Embryonic facial prominence (tissue), 1 donor: Measurements from ENCODE around the gene WNT10A.

ENCODE experiments used
- DNase-seq: peaks from one replicate; pipeline ENCODE4 v3.0.0-alpha.2; 2016; ENCODE audit errors: extremely low spot score

WNT10A gene

DNA sequence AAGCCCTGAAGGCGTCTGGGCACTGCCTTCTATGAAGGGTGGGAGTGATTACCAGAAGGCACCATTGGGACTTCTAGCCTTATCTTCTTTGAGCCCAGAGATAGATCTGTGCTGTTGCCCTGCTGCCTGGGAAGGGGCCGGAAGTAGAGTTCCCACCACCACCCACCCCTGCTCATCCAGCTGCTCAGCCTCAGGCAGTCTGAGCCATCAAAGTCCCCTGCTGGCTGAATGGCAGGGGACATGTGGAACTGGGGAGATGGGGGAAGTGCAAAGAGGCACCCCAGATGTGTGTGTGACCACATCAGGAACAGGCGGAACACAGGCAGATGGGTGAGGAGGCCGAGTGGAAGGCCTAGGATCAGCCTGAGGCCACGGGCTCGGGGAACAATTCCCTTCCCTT lies 3.3 kb upstream of the WNT10A start:
- no peak for DNase-seq

GRCh38 chr2:218877891-218878290 lies 2.8 kb upstream of the WNT10A start:
- no peak for DNase-seq

GRCh38 chr2:218878486-218878885 lies 2.2 kb upstream of the WNT10A start:
- no peak for DNase-seq

DNA sequence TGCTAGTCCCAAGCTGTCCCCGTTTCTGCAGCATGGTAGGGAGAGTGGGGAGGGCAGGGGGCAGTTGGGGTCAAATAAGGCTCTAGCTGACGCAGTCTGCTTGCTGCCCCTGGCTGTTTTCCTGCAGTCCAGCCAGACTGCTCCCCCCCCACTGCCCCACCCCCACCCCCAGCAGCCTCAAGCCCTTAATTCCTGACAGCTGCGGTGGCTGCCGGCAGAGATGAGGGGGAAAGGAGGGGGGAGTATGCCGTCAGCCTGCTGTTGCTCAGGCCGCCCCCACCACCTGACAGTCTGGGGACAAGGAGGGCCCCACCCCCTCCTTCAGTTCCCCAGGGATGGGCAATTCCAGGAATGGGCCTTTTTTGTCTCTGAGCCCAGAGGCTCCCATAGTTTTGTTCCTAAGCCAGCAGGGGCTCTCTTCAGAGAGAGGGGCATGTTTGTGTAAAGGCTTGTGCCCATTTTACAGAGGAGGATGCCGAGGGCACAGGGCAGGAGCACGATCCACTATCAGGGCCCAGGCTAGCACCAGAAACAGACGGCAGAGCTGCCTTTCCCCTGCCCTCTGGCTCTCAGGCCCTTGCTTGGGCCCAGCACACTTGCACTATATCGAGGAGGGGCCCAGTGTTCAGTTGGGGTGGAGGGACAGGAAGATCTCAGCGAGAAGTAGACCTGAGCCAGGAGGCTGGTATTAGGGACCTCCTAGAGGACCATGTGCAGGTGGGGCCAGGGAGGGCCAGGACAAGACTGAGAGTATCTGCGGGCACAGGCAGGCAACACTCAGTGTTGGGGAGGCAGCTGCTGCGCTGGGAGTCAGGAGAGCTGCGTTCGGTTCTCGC lies 1.5 kb upstream of the WNT10A start:
- no peak for DNase-seq

DNA sequence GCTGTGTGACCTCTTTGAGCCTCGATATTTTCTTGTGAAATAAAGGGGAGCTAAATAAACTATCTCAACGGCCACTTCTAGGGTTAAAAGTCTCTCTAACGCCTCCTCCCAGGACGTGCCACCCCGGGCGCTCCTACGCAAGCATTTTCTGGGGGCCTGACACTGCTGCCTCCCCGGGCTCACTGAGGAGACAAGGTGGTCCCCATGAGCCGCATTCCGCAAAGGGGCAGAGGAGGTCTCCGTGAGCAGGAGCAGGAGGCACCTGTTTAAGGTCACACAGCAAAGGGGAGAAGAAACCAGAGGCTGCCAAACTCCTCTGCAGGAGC lies 913 bp upstream of the WNT10A start:
- no peak for DNase-seq

DNA sequence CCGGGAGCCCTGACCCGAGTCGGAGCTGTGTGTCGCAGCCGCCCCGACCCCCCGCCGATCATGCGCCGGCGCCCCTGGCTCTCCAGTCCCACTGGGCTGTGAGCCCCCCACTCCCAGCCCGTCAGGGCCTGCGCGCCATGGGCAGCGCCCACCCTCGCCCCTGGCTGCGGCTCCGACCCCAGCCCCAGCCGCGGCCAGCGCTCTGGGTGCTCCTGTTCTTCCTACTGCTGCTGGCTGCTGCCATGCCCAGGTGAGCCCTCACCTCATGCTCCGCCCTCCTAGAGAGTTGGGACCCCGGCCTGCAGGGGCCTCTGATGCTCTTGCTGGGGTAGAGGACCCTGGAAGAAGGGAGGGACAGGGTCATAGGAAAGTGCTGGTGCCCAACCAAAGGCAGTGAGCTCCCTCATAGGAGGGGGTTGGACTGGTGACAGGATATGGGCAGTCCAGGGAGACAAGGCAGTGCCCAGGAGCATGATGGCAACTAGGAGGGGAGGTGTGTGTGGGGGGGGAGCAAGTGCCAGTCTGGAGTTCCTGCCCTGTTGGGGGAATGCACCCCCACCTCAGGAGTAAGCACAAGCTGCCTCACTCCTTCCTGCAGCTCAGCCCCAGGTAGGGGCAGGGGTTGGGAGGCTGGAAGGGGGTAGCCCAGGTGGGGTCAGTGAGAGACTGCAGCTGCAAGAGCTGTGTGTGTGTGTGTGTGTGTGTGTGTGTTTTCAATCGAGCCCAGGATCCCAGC lies 375 bp downstream of the WNT10A start:
- no peak for DNase-seq

GRCh38 chr2:218881744-218882460 lies 1.2 kb downstream of the WNT10A start:
- no peak for DNase-seq

DNA sequence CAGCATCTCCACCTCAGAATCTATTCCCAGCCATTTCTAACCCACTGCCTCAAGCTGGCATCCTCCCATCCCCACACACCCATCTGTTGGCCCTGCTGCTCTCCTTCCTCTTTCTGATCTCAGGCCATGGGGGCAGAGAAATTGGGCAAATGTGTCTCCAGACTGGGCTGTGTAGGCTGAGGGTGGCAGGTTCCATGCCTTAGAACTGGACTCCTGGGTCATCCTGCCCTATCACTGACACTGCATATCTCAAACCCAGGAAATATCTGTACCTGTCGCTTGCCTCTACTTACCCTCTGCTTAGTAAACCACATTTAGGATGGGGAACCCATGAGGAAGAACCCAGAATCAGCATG lies 1.8 kb downstream of the WNT10A start:
- DNase-seq: no peak

GRCh38 chr2:218882866-218883366 lies 2.3 kb downstream of the WNT10A start:
- no peak for DNase-seq

- DNase-seq: no peak
Observed at GRCh38 chr2:218883491-218884490, 3.1 kb downstream of the WNT10A start.

DNA sequence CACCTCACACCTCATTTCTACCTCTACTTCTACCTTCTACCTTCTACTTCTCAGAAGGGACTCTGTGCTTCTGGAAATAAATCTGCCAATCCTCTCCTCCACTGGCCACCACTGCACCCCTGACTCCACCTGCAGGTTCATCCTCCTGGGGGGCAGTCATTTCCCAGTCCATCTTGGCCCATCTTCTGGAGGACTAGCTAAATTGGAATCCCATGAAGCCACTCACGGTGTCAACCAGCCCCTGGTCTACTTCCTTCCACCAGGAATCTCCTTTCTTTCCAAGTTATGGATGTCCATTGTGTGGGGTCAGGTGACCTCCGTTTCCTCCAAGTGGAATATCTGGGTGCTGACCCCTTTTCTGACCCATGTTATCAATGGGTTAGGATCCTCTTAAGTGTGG lies 3.9 kb downstream of the WNT10A start:
- no peak for DNase-seq

- DNase-seq: peak; percentile 53
Observed at GRCh38 chr2:218885981-218886947, 5.6 kb downstream of the WNT10A start.

DNA sequence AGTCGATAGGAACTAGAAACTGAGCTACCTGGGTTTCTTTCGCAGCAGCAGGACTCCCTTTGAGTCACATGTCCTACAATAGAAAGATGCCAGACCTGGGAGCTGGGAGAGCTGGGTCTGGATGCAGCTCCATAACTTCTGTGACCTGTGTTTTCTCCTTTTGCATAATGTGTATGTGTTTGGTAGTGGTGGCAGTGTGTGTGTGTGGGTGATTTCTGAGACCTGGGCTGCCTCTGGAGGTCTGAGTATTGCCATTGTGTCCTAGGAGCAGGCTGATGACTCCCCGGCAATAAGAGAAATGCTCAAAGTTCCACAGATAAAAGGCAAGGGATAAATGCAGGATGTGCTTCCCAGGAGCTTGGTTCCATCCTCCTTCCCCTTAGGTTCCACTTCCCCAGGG lies 6.4 kb downstream of the WNT10A start:
- no peak for DNase-seq

DNA sequence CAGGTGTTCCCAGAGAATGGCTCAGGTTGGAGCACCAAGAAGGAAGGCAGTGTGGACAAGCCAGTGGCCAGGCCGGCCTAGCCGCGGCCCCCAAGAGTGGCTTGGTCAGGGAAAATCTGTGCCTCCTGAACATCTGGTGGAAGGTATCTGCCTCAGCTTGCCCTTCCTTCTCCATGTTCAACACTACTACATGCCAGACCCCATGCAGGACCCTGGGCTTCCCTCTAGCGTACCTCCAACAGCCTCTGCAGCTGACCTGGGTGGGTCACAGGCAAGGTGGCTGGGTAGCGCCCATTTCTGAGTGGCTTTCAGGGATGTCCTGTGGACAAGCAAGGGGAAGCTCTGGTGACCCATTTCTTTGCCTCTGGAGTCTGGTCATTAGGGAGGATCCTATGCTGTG lies 7.7 kb downstream of the WNT10A start:
- no peak for DNase-seq

- no peak for DNase-seq
Observed at GRCh38 chr2:218889937-218890336, 9.3 kb downstream of the WNT10A start.

DNA sequence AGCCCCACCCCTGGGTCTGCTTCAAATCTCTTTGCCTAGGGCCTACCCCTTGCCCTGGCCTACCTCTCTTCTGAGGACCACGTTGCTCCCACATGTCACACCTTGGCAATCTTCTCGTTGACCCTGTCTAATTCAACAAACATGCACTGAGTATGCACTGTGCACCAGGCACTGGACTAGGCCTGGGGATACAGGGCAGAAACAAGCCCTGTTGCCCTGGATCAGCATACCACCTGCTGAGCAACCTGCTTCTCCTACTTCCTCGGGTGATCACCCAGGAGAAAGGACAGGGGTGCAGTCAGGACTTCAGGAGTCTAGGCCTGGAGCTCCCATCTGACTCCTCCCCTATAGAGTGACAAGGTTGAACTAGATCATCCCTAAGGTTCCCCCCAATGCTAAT lies 9.7 kb downstream of the WNT10A start:
- no peak for DNase-seq

GRCh38 chr2:218891275-218892135 lies 10.9 kb downstream of the WNT10A start:
- no peak for DNase-seq

GRCh38 chr2:218892693-218893348 lies 12.2 kb downstream of the WNT10A start:
- no peak for DNase-seq
